ENCODE results near the gene HLA-A. TPM values are rescaled to one million over a fixed set of nuclear protein-coding genes. Genes with fewer than 3 reads are reported as not detected.

The HLA-A gene
- total and polyA plus RNA-seq, 2 of the 13 experiments (the other 11 are each of a cell fraction or from before 2014, with no cell fraction given), result 345 to 527 TPM

DNA sequence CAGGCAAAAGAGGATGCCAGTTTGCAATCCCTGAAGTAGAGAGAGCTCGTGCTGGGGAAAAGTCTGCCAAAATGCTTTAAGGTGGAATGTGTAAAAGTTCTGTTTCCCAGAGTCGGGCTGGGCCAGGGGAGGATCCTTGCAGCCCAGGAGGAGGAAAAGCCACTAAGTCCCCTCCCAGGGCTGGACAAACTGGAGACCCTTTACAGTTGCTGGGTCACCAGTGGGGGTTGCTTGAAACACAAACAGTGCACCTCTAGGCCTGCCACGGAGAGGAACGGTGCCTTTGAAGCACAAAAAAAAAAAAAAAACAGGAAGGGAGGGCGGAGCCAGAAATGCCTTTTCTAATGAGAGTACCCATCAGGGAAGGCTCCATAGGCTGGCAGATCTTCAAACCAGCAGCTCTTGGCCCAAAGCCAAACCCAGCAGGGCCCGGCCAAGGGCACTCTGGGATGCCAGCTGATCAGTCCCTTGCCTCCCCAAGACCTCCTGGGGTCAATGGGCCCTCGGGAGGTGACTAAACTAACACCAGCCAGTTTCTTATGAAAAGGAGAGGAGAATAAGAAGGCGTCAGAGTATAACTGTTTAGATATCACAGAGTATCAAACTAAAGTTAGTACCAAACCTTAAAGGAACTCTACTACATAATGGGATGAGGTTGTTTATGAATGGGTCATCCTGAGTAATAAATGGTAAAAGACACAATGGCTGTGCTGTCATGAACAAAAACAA lies 23.7 kb downstream of the HLA-A start (continued):
- TF ChIP-seq, protein P1, sequence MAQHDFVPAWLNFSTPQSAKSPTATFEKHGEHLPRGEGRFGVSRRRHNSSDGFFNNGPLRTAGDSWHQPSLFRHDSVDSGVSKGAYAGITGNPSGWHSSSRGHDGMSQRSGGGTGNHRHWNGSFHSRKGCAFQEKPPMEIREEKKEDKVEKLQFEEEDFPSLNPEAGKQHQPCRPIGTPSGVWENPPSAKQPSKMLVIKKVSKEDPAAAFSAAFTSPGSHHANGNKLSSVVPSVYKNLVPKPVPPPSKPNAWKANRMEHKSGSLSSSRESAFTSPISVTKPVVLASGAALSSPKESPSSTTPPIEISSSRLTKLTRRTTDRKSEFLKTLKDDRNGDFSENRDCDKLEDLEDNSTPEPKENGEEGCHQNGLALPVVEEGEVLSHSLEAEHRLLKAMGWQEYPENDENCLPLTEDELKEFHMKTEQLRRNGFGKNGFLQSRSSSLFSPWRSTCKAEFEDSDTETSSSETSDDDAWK (CRISPR knock-in tag; IDR thresholded peaks at IDR 0.05), result no peak
- TF ChIP-seq KLF16 (CRISPR knock-in tag; IDR thresholded peaks at IDR 0.05), result 0 out of 4 replicates have a peak, but pooled peaks of 1 of the 2 experiments have one; percentile 26
- TF ChIP-seq ZNF230 (CRISPR knock-in tag; IDR thresholded peaks at IDR 0.05), result no peak
- TF ChIP-seq MAF1 (CRISPR knock-in tag; IDR thresholded peaks at IDR 0.05; ENCODE audit: borderline replicate concordance), result no peak
- TF ChIP-seq, protein P2, sequence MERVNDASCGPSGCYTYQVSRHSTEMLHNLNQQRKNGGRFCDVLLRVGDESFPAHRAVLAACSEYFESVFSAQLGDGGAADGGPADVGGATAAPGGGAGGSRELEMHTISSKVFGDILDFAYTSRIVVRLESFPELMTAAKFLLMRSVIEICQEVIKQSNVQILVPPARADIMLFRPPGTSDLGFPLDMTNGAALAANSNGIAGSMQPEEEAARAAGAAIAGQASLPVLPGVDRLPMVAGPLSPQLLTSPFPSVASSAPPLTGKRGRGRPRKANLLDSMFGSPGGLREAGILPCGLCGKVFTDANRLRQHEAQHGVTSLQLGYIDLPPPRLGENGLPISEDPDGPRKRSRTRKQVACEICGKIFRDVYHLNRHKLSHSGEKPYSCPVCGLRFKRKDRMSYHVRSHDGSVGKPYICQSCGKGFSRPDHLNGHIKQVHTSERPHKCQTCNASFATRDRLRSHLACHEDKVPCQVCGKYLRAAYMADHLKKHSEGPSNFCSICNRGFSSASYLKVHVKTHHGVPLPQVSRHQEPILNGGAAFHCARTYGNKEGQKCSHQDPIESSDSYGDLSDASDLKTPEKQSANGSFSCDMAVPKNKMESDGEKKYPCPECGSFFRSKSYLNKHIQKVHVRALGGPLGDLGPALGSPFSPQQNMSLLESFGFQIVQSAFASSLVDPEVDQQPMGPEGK (CRISPR knock-in tag; IDR thresholded peaks at IDR 0.05), result peak; percentile 63; the same call in 1 of the 2 replicates
- no peak for TF ChIP-seq ZNF20 (CRISPR knock-in tag; IDR thresholded peaks at IDR 0.05)
- TF ChIP-seq ZNF3 (CRISPR knock-in tag; IDR thresholded peaks at IDR 0.05), result 0 out of 2 replicates have a peak, but pooled peaks have one; percentile 23
- TF ChIP-seq, protein P3, sequence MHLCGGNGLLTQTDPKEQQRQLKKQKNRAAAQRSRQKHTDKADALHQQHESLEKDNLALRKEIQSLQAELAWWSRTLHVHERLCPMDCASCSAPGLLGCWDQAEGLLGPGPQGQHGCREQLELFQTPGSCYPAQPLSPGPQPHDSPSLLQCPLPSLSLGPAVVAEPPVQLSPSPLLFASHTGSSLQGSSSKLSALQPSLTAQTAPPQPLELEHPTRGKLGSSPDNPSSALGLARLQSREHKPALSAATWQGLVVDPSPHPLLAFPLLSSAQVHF (CRISPR knock-in tag; IDR thresholded peaks at IDR 0.05), result no peak
- TF ChIP-seq ELF1 (CRISPR knock-in tag; IDR thresholded peaks at IDR 0.05), result peak; percentile 49; the same call in 1 of the 2 replicates
- no peak for TF ChIP-seq HCFC1 (IDR thresholded peaks at IDR 0.05; ENCODE audit: low read depth, low read length)
- TF ChIP-seq MATR3 (CRISPR knock-in tag; IDR thresholded peaks at IDR 0.05), result no peak
- TF ChIP-seq, protein P4, sequence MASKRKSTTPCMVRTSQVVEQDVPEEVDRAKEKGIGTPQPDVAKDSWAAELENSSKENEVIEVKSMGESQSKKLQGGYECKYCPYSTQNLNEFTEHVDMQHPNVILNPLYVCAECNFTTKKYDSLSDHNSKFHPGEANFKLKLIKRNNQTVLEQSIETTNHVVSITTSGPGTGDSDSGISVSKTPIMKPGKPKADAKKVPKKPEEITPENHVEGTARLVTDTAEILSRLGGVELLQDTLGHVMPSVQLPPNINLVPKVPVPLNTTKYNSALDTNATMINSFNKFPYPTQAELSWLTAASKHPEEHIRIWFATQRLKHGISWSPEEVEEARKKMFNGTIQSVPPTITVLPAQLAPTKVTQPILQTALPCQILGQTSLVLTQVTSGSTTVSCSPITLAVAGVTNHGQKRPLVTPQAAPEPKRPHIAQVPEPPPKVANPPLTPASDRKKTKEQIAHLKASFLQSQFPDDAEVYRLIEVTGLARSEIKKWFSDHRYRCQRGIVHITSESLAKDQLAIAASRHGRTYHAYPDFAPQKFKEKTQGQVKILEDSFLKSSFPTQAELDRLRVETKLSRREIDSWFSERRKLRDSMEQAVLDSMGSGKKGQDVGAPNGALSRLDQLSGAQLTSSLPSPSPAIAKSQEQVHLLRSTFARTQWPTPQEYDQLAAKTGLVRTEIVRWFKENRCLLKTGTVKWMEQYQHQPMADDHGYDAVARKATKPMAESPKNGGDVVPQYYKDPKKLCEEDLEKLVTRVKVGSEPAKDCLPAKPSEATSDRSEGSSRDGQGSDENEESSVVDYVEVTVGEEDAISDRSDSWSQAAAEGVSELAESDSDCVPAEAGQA (IDR thresholded peaks at IDR 0.05; ENCODE audit: low read depth), result 0 out of 2 replicates have a peak, but pooled peaks have one; percentile 19
- TF ChIP-seq, protein P4 (CRISPR knock-in tag; IDR thresholded peaks at IDR 0.05; ENCODE audit: borderline replicate concordance), result no peak
- no peak for TF ChIP-seq SP1 (IDR thresholded peaks at IDR 0.05)
- no peak for TF ChIP-seq SP1 (CRISPR knock-in tag; IDR thresholded peaks at IDR 0.05)
- TF ChIP-seq HNRNPL (IDR thresholded peaks at IDR 0.05; ENCODE audit: low read depth, low read length), result peak; percentile 90; the same call in 1 of the 2 replicates
- TF ChIP-seq ZNF670 (CRISPR knock-in tag; IDR thresholded peaks at IDR 0.05; ENCODE audit: borderline replicate concordance), result peak; percentile 70
- TF ChIP-seq, protein P5, sequence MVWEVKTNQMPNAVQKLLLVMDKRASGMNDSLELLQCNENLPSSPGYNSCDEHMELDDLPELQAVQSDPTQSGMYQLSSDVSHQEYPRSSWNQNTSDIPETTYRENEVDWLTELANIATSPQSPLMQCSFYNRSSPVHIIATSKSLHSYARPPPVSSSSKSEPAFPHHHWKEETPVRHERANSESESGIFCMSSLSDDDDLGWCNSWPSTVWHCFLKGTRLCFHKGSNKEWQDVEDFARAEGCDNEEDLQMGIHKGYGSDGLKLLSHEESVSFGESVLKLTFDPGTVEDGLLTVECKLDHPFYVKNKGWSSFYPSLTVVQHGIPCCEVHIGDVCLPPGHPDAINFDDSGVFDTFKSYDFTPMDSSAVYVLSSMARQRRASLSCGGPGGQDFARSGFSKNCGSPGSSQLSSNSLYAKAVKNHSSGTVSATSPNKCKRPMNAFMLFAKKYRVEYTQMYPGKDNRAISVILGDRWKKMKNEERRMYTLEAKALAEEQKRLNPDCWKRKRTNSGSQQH (CRISPR knock-in tag; IDR thresholded peaks at IDR 0.05; ENCODE audit: low read depth), result no peak
- TF ChIP-seq SALL1 (CRISPR knock-in tag; IDR thresholded peaks at IDR 0.05), result peak; percentile 73

Measured in HepG2 (cell line).